T47D (cell line): ENCODE measurements around the gene ANO4.

ENCODE experiments used
- DNase-seq, 2 experiments: peaks; one replicate each; pipeline versions ENCODE4 v3.0.0 to v3.0.0-alpha.2; 2011 to 2012; ENCODE audit warnings: low read depth in 1 of 2, low spot score in 1 of 2
- JUND ChIP-seq: IDR thresholded peaks from 2 replicates; pipeline ENCODE4 v1.6.1; 2012; ENCODE audit warnings: low read depth
- in situ Hi-C: cut with HindIII; loops from 2 replicates; pipeline ENCODE4 v1.10.0; 2016; ENCODE audit warnings: low sequenced_read_pairs, low pct_unique_long_range_greater_than_20kb

ANO4 gene

GRCh38 chr12:100860611-100861010 lies 66.0 kb downstream of the ANO4 start:
- DNase-seq = no peak
- in situ Hi-C loops = no loop called here
- no peak for TF ChIP-seq JUND

DNA sequence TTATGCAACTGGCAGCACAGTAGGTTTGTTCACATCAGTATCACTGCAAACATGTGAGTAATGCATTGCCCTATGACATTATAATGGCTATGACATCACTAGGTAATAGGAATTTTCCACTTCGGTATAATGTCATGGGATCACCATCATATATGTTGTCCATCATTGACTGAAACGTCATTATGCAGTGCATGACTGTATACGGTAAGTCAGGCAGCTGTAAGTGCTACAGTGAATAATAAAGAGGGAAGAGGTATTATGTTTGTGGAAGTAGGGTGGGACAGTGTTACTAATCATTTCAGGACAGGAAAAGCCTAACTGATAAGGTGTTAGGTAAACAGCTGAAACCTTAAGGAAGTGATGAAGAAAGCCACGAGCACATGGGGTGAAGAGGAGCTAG lies 68.1 kb downstream of the ANO4 start:
- no peak for DNase-seq
- in situ Hi-C loops = no loop called here
- no peak for TF ChIP-seq JUND

GRCh38 chr12:100864366-100864765 lies 69.8 kb downstream of the ANO4 start:
- no peak for TF ChIP-seq JUND

GRCh38 chr12:100867639-100868393 lies 73.2 kb downstream of the ANO4 start:
- DNase-seq = no peak
- no peak for TF ChIP-seq JUND
- in situ Hi-C loops = no loop called here

More at GRCh38 chr12:100864366-100864765, 69.8 kb downstream of the ANO4 start:
- no peak for DNase-seq
- in situ Hi-C loops = no loop called here

DNA sequence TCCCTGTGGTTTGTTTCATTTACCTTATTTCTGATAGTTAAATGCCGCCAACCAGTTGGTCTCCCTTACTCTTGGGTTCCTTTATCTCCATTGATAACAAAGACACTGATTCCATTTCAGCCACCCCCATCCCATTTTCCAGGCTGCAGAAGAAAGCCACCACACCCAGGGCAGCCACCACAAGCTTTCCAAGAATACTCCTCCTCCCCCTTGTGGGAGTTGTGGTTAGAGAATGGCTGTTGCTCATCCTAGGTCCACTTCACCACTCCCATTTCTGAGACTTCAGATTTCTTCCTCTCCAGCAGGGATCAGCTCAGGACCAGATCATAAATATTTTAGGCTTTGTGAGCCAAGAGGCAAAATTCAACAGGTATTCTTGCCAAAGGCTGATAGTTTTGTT lies 73.9 kb downstream of the ANO4 start:
- in situ Hi-C loops = no loop called here
- no peak for DNase-seq
- TF ChIP-seq JUND = no peak

DNA sequence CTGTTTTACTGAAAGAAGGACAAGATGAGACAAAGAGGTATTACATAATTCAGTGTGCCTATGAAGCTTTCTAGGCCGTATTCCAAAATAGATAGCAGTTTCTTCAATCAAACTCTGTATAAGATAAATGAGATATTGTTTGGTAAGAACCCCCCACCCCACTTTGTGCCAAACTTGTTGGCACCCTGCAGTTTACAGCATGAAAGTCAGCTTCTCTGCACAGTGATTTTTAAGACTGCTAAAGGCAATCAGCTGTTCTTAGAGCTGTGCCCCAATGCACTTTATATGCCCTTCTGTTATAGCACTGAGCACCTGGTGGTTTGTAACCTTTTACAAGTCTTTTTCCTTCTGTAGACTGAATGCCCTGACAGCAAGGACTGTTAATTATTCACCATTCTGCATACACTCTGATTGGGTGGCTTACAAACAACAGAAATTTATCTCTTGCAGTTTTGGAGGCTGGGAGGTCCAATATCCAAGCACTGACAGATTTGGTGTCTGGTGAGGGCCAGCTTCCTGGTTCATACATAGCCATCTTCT lies 76.7 kb downstream of the ANO4 start:
- in situ Hi-C loops = no loop called here
- no peak for DNase-seq
- no peak for TF ChIP-seq JUND

DNA sequence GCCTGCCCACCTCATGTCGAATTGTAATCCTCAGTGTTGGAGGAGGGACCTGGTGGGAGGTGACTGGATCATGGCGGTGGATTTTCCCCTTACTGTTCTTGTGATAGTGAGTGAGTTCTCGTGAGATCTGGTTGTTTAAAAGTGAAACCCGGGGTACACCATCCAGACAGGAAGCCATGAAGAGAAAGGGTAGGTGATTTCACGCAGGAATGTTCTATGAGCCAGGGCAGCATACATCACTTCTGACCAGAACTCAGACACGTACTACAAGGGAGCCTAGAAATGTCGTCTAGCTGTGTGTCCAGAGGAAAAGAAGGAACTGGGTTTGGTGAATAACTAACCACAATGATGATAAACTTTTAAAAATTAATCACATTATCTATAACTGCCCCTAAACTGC lies 80.6 kb downstream of the ANO4 start:
- no peak for DNase-seq
- in situ Hi-C loops = no loop called here
- no peak for TF ChIP-seq JUND

DNA sequence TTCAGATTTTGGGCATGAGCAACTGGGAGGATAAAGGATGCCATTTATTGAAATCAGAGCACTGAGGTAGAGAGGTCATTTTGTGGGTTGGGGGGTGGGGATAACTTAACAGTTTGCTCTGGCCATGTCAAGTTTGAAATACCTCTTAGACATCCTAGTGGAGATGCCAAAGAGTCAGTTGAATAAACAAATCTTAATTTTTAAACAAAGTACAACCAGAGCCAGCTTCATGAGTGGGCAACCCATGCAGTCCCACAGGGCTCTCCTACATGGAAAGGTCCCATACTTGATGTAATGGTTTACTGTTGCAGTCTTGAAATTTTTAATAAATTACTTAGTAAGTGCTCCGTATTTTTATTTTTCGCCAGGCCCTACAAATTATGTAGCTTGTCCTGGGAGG lies 81.2 kb downstream of the ANO4 start:
- in situ Hi-C loops = no loop called here
- DNase-seq = no peak
- no peak for TF ChIP-seq JUND

DNA sequence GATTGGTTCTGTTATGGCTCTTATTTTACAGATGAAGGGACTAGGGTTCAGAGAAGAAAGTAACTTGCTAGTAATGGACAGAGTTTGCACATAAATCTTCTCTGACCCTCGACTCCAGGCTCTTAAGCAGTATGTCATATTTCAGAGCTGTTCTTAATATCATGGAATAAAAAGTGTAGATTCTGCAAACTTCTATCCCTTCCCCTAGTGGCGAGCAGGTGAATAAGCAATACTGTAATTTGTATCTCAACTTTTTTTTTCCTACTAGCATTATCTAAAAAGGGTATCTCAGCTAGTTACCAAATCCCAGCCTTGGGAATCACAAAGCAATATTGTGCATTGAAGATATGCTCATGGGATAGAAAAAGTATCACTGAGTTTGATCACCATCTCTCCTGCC lies 83.2 kb downstream of the ANO4 start:
- in situ Hi-C loops = no loop called here
- no peak for DNase-seq
- TF ChIP-seq JUND = no peak

DNA sequence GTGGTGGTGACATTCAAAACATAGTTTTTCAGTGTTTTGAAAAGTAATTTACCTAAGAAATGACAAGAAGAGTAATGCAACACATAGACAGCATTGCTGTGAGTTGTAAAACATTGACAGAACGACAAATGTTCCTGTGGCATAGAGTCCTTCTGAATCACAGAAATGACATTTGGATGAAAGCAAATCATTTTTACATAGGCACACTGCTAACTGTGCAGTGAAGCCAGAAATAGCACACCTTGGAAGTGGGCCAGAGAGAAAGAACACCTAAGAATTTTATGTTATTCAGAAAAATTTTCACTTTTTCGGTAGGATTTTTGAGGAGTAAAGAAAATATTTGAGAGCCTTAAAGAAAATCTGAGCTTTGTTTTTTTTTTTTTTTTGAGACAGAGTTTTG lies 100.6 kb downstream of the ANO4 start:
- DNase-seq = no peak
- no peak for TF ChIP-seq JUND
- in situ Hi-C loops = no loop called here

- in situ Hi-C loops = no loop called here
- DNase-seq = no peak
- no peak for TF ChIP-seq JUND
Observed at GRCh38 chr12:100896192-100896591, 101.6 kb downstream of the ANO4 start.

GRCh38 chr12:100897240-100897639 lies 102.7 kb downstream of the ANO4 start:
- TF ChIP-seq JUND = no peak
- no peak for DNase-seq
- in situ Hi-C loops = no loop called here

GRCh38 chr12:100899301-100899700 lies 104.7 kb downstream of the ANO4 start:
- in situ Hi-C loops = no loop called here
- no peak for DNase-seq
- no peak for TF ChIP-seq JUND

GRCh38 chr12:100900808-100901207 lies 106.2 kb downstream of the ANO4 start:
- no peak for TF ChIP-seq JUND
- in situ Hi-C loops = no loop called here
- DNase-seq = no peak
